Liver (tissue), 9 donors: ENCODE results near the gene NFYC. TPM values are rescaled to one million over a fixed set of nuclear protein-coding genes. Genes with fewer than 3 reads are reported as not detected.

Experiments
- DNase-seq: peaks from one replicate; pipeline ENCODE4 v3.0.0-alpha.2; 2017; ENCODE audit warnings: low spot score
- H3K27ac ChIP-seq, 2 donors: one replicate each; pipeline ENCODE4 v1.7.0; 2013; ENCODE audit warnings: inconsistent platforms in 2 of 2, low read length in 2 of 2, control low read depth in 1 of 2, low read depth in 1 of 2, mild to moderate bottlenecking in 1 of 2
- H3K27me3 ChIP-seq, 4 donors: one replicate each; pipeline versions ENCODE4 v1.6.1 to v1.7.0; 2013; ENCODE audit warnings: low read length in 3 of 4, inconsistent platforms in 1 of 4, mild to moderate bottlenecking in 1 of 4, moderate library complexity in 1 of 4; ENCODE audit not compliant: control insufficient read depth in 4 of 4, insufficient read depth in 4 of 4
- H3K36me3 ChIP-seq, 4 donors: one replicate each; pipeline versions ENCODE4 v1.6.1 to v1.7.0; 2013; ENCODE audit warnings: low read length in 3 of 4, mild to moderate bottlenecking in 3 of 4, low read depth in 1 of 4, moderate library complexity in 1 of 4; ENCODE audit not compliant: control insufficient read depth in 4 of 4, insufficient read depth in 3 of 4
- H3K4me1 ChIP-seq, 4 donors: one replicate each; pipeline versions ENCODE4 v1.6.1 to v1.7.0; 2013; ENCODE audit warnings: low read length in 3 of 4, mild to moderate bottlenecking in 3 of 4, moderate library complexity in 1 of 4; ENCODE audit not compliant: control insufficient read depth in 4 of 4, insufficient read depth in 4 of 4
- H3K4me3 ChIP-seq, 3 donors: one replicate each; pipeline versions ENCODE4 v1.6.1 to v1.7.0; 2013; ENCODE audit warnings: low read length in 3 of 3, control low read depth in 1 of 3, low read depth in 1 of 3, mild to moderate bottlenecking in 1 of 3
- H3K9ac ChIP-seq, 2 donors: one replicate each; pipeline ENCODE4 v1.7.0; 2013; ENCODE audit warnings: low read length in 2 of 2, mild to moderate bottlenecking in 2 of 2, moderate library complexity in 2 of 2, control low read depth in 1 of 2, low read depth in 1 of 2
- H3K9me3 ChIP-seq, 4 donors: one replicate each; pipeline versions ENCODE4 v1.6.1 to v1.7.0; 2013; ENCODE audit warnings: low read length in 3 of 4; ENCODE audit not compliant: control insufficient read depth in 4 of 4
- ATF3 ChIP-seq: IDR thresholded peaks from 2 replicates; pipeline ENCODE4 v1.6.1; 2016; ENCODE audit warnings: antibody characterized with exemption
- EGR1 ChIP-seq, 2 donors: IDR thresholded peaks; 2 replicates each; pipeline ENCODE4 v1.6.1; 2016 to 2018; ENCODE audit warnings: antibody characterized with exemption in 2 of 2, low read depth in 2 of 2
- FOXA1 ChIP-seq: IDR thresholded peaks from 2 replicates; pipeline ENCODE4 v1.6.1; 2016; ENCODE audit warnings: antibody characterized with exemption
- GABPA ChIP-seq, 2 donors: IDR thresholded peaks in 1 of 2; conservative IDR thresholded peaks in 1 of 2; 2 replicates each; pipeline ENCODE4 v1.6.1; 2016; ENCODE audit warnings: antibody characterized with exemption in 2 of 2, mild to moderate bottlenecking in 1 of 2, moderate library complexity in 1 of 2
- HNF4A ChIP-seq, 2 donors: conservative IDR thresholded peaks; 2 replicates each; pipeline ENCODE4 v1.6.1; 2016; ENCODE audit warnings: antibody characterized with exemption in 2 of 2, mild to moderate bottlenecking in 2 of 2
- HNF4G ChIP-seq: IDR thresholded peaks from 2 replicates; pipeline ENCODE4 v1.6.1; 2016; ENCODE audit warnings: antibody characterized with exemption
- JUND ChIP-seq, 2 donors: IDR thresholded peaks; 2 replicates each; pipeline ENCODE4 v1.6.1; 2016; ENCODE audit warnings: antibody characterized with exemption in 2 of 2
- MAX ChIP-seq: IDR thresholded peaks from 2 replicates; pipeline ENCODE4 v1.6.1; 2016; ENCODE audit warnings: antibody characterized with exemption
- NR2F2 ChIP-seq: IDR thresholded peaks from 2 replicates; pipeline ENCODE4 v1.6.1; 2016; ENCODE audit warnings: antibody characterized with exemption
- REST ChIP-seq: IDR thresholded peaks from 2 replicates; pipeline ENCODE4 v1.6.1; 2016; ENCODE audit warnings: antibody characterized with exemption, mild to moderate bottlenecking
- RXRA ChIP-seq, 2 donors: IDR thresholded peaks; 2 replicates each; pipeline ENCODE4 v1.6.1; 2017 to 2018; ENCODE audit warnings: antibody characterized with exemption in 2 of 2, mild to moderate bottlenecking in 1 of 2
- SP1 ChIP-seq: IDR thresholded peaks from 2 replicates; pipeline ENCODE4 v1.6.1; 2018; ENCODE audit warnings: antibody characterized with exemption, mild to moderate bottlenecking
- TAF1 ChIP-seq: conservative IDR thresholded peaks from 2 replicates; pipeline ENCODE4 v1.6.1; 2016; ENCODE audit warnings: antibody characterized with exemption, mild to moderate bottlenecking
- YY1 ChIP-seq: IDR thresholded peaks from 2 replicates; pipeline ENCODE4 v1.6.1; 2016; ENCODE audit warnings: antibody characterized with exemption, mild to moderate bottlenecking
- WGBS: extraction: QIAGEN DNeasy Blood & Tissue Kit; methylation state at CpG from one replicate; pipeline ENCODE4 v1.1.7; 2013; 5-methylcytosine and 5-hydroxymethylcytosine counted together
- polyA plus RNA-seq, 2 donors: library from polyadenylated mRNA; stranded (reverse) in 1 of 2; unstranded in 1 of 2; fragments of 200-250 nt in 1 of 2; fragments of >200 nt in 1 of 2; fragmentation: Nextera tagmentation in 1 of 2; extraction: Ambion mirVana in 1 of 2; gene quantifications; one replicate each; pipeline versions ENCODE4 v1.2.1 to v1.2.3, GENCODE V29; 2013 to 2015
- total RNA-seq, 2 donors: library from RNA; depleted of rRNA; stranded (reverse); fragments of >200 nt; gene quantifications; one replicate each; pipeline ENCODE4 v1.2.3, GENCODE V29; 2014
- TF ChIP-seq, protein P1 (sequence below): IDR thresholded peaks from 2 replicates; pipeline ENCODE4 v1.6.1; 2016; ENCODE audit warnings: antibody characterized with exemption
- donor health status: healthy.
- donor health status: healthy.
- donor health status: healthy.
- donor health status: healthy.
- donor health status: healthy.

Gene NFYC
- total and polyA plus RNA-seq, 4 donors = 18.3 to 28.1 (median 26.8) TPM

DNA sequence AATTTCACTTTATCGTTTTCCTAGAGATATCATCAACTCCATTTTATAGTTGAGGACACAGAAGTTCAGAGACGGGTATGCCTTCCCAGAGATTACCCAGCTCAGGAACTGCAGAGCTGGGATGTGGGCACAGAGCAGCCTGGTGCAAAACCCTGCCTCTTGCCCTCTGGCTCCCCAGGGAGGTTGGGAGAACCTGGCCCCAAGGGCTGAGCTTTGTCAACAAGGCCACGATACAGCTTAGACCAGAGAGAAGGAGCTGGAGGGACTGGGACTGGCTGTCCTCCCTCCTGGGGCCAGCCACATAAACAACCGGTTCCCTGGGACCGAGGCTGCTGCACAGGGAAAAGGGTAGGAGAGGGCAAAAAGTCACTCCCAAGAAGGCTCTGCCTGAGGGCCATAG, 29.8 kb upstream of the NFYC start:
- no peaks in the 10 kb centered on the region for H3K27me3 ChIP-seq
- H3K4me1 ChIP-seq = peaks cover 0 to 6% (median under 1%) of the 10 kb centered on the region in 4 donors
- H3K27ac ChIP-seq = no peak overlapping the region
- no peak for DNase-seq
- no peaks in the 10 kb centered on the region for H3K36me3 ChIP-seq
- WGBS = 86% methylated on average over 5 of the region's 5 CpGs
- no peak overlapping the region for H3K9ac ChIP-seq
- H3K4me3 ChIP-seq = no peak overlapping the region
- no peaks in the 10 kb centered on the region for H3K9me3 ChIP-seq
- no peak for TF ChIP-seq HNF4G
- TF ChIP-seq NR2F2 = no peak
- no peak for TF ChIP-seq REST
- TF ChIP-seq JUND (IDR thresholded peaks at IDR 0.05) = no peak
- no peak for TF ChIP-seq TAF1

- 87% methylated on average over 6 of the region's 6 CpGs for WGBS
- H3K27me3 ChIP-seq = no peaks in the 10 kb centered on the region
- no peaks in the 10 kb centered on the region for H3K9me3 ChIP-seq
Observed at GRCh38 chr1:40662151-40662550, 29.4 kb upstream of the NFYC start.

More at GRCh38 chr1:40662151-40662550, 29.4 kb upstream of the NFYC start:
- Histone ChIP-seq H3K4me3 (no peak overlapping the region), H3K36me3 (no peaks in the 10 kb centered on the region), H3K4me1 (peaks cover 0 to 6% (median under 1%) of the 10 kb centered on the region in 4 donors), H3K27ac (no peak overlapping the region), H3K9ac (no peak overlapping the region)
- TF ChIP-seq, protein P1, sequence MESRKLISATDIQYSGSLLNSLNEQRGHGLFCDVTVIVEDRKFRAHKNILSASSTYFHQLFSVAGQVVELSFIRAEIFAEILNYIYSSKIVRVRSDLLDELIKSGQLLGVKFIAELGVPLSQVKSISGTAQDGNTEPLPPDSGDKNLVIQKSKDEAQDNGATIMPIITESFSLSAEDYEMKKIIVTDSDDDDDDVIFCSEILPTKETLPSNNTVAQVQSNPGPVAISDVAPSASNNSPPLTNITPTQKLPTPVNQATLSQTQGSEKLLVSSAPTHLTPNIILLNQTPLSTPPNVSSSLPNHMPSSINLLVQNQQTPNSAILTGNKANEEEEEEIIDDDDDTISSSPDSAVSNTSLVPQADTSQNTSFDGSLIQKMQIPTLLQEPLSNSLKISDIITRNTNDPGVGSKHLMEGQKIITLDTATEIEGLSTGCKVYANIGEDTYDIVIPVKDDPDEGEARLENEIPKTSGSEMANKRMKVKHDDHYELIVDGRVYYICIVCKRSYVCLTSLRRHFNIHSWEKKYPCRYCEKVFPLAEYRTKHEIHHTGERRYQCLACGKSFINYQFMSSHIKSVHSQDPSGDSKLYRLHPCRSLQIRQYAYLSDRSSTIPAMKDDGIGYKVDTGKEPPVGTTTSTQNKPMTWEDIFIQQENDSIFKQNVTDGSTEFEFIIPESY = no peak
- TF ChIP-seq FOXA1 (no peak), ATF3 (no peak), RXRA (IDR thresholded peaks at IDR 0.05) (no peak), TAF1 (no peak), YY1 (no peak), NR2F2 (no peak), SP1 (no peak), GABPA (IDR thresholded peaks at IDR 0.05 in 1 of 2, conservative IDR thresholded peaks at IDR 0.05 in 1 of 2) (no peak), MAX (no peak), JUND (IDR thresholded peaks at IDR 0.05) (no peak), HNF4A (conservative IDR thresholded peaks at IDR 0.05) (no peak), EGR1 (IDR thresholded peaks at IDR 0.05; ENCODE audit: low read depth in 2 of 2) (no peak), HNF4G (no peak)
- no peak for DNase-seq
